ENCODE results near the gene SPATA9.

The SPATA9 gene

DNA sequence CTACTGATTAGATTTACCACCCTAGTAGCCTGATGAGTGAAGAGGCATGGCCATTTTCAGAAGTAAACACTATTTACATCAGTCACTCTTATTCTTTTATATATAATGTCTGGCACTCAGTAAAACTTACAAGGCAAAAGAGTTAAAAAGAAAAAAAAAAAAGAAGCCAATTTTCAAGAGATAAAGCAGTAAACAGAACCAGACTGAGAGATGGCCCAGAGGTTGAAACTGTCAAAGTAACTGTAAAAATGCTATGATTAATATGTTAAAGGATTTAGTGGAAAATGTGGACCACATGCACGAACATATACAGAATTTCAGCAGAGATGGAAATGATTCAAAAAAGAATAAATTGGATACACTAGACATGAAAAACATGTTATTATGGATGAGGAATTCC, 69.3 kb downstream of the SPATA9 start:
- DNase-seq: no peak

DNA sequence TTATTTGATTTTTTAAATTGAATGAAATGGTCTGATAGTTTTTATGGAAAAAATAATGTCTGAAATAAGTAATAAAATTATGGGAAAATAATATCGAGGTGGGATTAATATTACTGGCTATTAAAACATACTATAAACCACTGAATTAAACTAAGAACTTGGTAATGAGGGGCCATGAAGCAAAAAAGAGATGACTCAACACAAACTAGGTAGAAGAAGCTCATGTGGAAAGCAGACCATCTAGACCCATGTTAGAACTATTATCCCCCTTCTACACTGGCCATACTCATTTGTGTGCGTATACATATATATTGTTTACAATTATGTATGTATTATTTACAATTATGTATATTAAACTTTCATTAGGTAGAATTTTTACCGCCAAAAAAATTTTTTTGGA, 71.4 kb downstream of the SPATA9 start:
- DNase-seq: no peak

DNA sequence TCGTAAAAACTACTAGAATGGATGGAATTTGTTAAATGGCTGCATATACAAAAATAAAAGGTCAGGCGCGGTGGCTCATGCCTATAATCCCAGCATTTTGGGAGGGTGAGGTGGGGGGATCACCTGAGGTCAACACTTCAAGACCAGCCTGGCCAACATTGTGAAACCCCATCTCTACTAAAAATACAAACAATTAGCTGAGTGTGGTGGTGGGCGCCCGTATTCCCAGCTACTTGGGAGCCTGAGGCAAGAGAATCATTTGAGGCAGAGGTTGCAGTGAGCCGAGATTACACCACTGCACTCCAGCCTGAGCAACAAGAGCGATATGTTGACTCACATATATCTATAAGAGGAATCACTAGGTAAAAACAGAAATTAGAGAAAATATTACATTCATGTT, 72.2 kb downstream of the SPATA9 start:
- DNase-seq: no peak

DNA sequence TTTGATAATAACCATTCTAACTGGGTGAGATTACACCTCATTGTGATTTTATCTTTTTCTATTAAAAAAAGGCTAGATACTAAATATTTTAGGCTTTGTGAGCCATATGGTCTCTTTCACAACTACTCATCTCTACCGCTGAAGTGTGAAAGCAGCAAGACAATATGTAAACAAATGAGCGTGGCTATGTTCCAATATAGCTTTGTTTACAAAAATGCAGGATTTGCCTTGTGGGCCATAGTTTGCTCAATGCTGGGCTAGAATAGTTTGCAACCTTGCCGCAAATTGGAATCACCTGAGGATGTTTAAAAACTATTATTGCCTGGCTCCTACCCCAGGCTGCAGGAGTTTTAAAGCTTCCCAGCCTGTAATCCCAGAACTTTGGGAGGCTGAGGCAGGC, 73.1 kb downstream of the SPATA9 start:
- no peak for DNase-seq

Data from SW 1271 (cell line).